Naive thymus-derived CD4-positive, alpha-beta T cell (primary cell): ENCODE measurements around the gene SOWAHB. TPM values are rescaled to one million over a fixed set of nuclear protein-coding genes. Genes with fewer than 3 reads are reported as not detected.
A peak's percentile ranks its signal among the peaks of the same experiment; 100 is the strongest.

ENCODE experiments used
- ATAC-seq: fragments of 150-1000 bp; cut with Tn5 transposase; 2 replicates; pipeline ENCODE4 v1.10.0; 2021; ENCODE audit warnings: mild to moderate bottlenecking, moderate library complexity
- CTCF ChIA-PET: fragments of 350-600 bp; sonication (Branson Sonifier 250); formaldehyde crosslinking; loops from one replicate; lab custom pipeline; 2021; ENCODE audit warnings: antibody characterized with exemption; lab: Charles Lee
- POLR2A ChIA-PET: fragments of 350-600 bp; sonication (Branson Sonifier 250); formaldehyde crosslinking; loops from one replicate; lab custom pipeline; 2021; ENCODE audit warnings: antibody characterized with exemption, inconsistent platforms; lab: Charles Lee
- DNase-seq, 9 donors: peaks; one replicate each; pipeline versions ENCODE4 v3.0.0 to v3.0.0-alpha.2; 2020 to 2022; ENCODE audit warnings: mixed read lengths in 1 of 9
- H3K27ac ChIP-seq: one replicate; pipeline ENCODE4 v1.7.0; 2013; ENCODE audit warnings: mild to moderate bottlenecking, low read depth, low read length, moderate library complexity
- H3K27me3 ChIP-seq, 2 donors: one replicate each; pipeline ENCODE4 v1.7.0; 2013; ENCODE audit warnings: low read length in 2 of 2, mild to moderate bottlenecking in 2 of 2, moderate library complexity in 2 of 2; ENCODE audit not compliant: control insufficient read depth in 2 of 2, insufficient read depth in 2 of 2
- H3K36me3 ChIP-seq, 3 experiments: 1 replicate in 2 of 3; 2 replicates in 1 of 3; pipeline ENCODE4 v1.7.0; 2013; ENCODE audit warnings: low read length in 3 of 3, mild to moderate bottlenecking in 3 of 3, moderate library complexity in 1 of 3; ENCODE audit not compliant: insufficient read depth in 3 of 3, control insufficient read depth in 2 of 3
- H3K4me1 ChIP-seq, 2 donors: one replicate each; pipeline ENCODE4 v1.7.0; 2013; ENCODE audit warnings: low read length in 2 of 2, mild to moderate bottlenecking in 2 of 2, moderate library complexity in 1 of 2; ENCODE audit not compliant: control insufficient read depth in 2 of 2, insufficient read depth in 2 of 2
- H3K4me3 ChIP-seq: 2 replicates; pipeline ENCODE4 v1.7.0; 2013; ENCODE audit warnings: mild to moderate bottlenecking, low read length
- H3K9me3 ChIP-seq, 3 experiments: 1 replicate in 2 of 3; 2 replicates in 1 of 3; pipeline ENCODE4 v1.7.0; 2013; ENCODE audit warnings: low read length in 3 of 3; ENCODE audit not compliant: control insufficient read depth in 2 of 3
- H3K27ac Mint-ChIP-seq, 9 donors: one replicate each; pipeline ENCODE4 v1.8.0; 2020 to 2022; ENCODE audit warnings: mixed read lengths in 9 of 9, mild to moderate bottlenecking in 8 of 9, moderate library complexity in 5 of 9, inconsistent platforms in 2 of 9
- H3K27me3 Mint-ChIP-seq, 5 donors: one replicate each; pipeline ENCODE4 v1.8.0; 2021 to 2022; ENCODE audit warnings: mixed read lengths in 5 of 5, mild to moderate bottlenecking in 1 of 5
- H3K36me3 Mint-ChIP-seq, 5 donors: one replicate each; pipeline ENCODE4 v1.8.0; 2020 to 2022; ENCODE audit warnings: mixed read lengths in 5 of 5, mild to moderate bottlenecking in 3 of 5, inconsistent platforms in 1 of 5
- H3K4me1 Mint-ChIP-seq, 7 donors: one replicate each; pipeline ENCODE4 v1.8.0; 2020 to 2022; ENCODE audit warnings: mixed read lengths in 7 of 7, mild to moderate bottlenecking in 3 of 7, inconsistent platforms in 1 of 7
- H3K4me3 Mint-ChIP-seq, 10 donors: one replicate each; pipeline ENCODE4 v1.8.0; 2020 to 2022; ENCODE audit warnings: mild to moderate bottlenecking in 10 of 10, mixed read lengths in 10 of 10, moderate library complexity in 6 of 10, inconsistent platforms in 2 of 10
- H3K9me3 Mint-ChIP-seq, 11 donors: one replicate each; pipeline ENCODE4 v1.8.0; 2020 to 2022; ENCODE audit warnings: mixed read lengths in 11 of 11, mild to moderate bottlenecking in 4 of 11, inconsistent platforms in 1 of 11, moderate library complexity in 1 of 11
- intact Hi-C, 2 donors: fragments of 100-400 bp; cut with micrococcal nuclease; formaldehyde crosslinking; loops; one replicate each; pipeline ENCODE4 v1.15.1; 2023
- polyA plus RNA-seq, 2 donors: library from polyadenylated mRNA; unstranded; fragments of 300-500 nt; fragmentation: Illumina TruSeq; gene quantifications; one replicate each; pipeline ENCODE4 v1.2.3, GENCODE V29; 2021
- total RNA-seq, 6 experiments: library from RNA in 5 of 6; stranded (reverse) in 5 of 6; gene quantifications; 1 replicate in 5 of 6; 2 replicates in 1 of 6; pipeline ENCODE4 v1.2.3 and lab custom pipeline; 2021 to 2026

The SOWAHB gene
- total and polyA plus RNA-seq, 7 experiments from 2014 or later: 0.05 TPM; not detected in 6

DNA sequence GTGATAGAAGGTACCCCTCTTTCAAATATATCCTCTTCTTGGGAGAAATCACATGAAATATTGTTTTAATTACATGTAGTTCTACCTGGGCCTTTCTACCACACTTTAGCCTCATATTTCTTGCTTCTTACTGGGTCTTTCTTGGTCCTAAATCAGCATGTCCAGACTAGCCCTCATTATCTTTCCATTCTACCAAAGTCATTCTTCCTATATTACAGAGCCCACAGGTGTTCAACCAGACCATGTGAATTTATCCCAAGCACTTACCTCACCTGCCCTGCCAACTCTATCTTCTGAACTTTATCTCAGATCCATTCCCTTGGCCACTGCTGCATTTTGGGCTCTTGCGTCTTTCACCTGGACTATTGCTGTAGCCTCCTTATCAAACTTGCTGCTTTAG lies 11.8 kb upstream of the SOWAHB start:
- no peak overlapping the region for H3K27ac Mint-ChIP-seq
- Histone ChIP-seq H3K27me3 (no peaks in the 10 kb centered on the region), H3K36me3 (no peaks in the 10 kb centered on the region), H3K4me1 (no peaks in the 10 kb centered on the region), H3K27ac (no peak overlapping the region), H3K9me3 (no peaks in the 10 kb centered on the region), H3K4me3 (no peak overlapping the region)
- ChIA-PET CTCF (no interaction called here), POLR2A (no interaction called here)
- DNase-seq (no peak), ATAC-seq (no peak)
- intact Hi-C loops: no loop called here
- no peaks in the 10 kb centered on the region for H3K36me3 Mint-ChIP-seq
- no peaks in the 10 kb centered on the region for H3K4me1 Mint-ChIP-seq
- H3K27me3 Mint-ChIP-seq: peaks cover 0 to 31% (median 3%) of the 10 kb centered on the region in 5 donors
- peaks cover 0 to 16% (median 6%) of the 10 kb centered on the region in 11 donors for H3K9me3 Mint-ChIP-seq
- no peak overlapping the region for H3K4me3 Mint-ChIP-seq

- Histone ChIP-seq H3K27me3 (no peaks in the 10 kb centered on the region), H3K36me3 (no peaks in the 10 kb centered on the region), H3K4me3 (no peak overlapping the region), H3K9me3 (no peaks in the 10 kb centered on the region), H3K27ac (no peak overlapping the region), H3K4me1 (no peaks in the 10 kb centered on the region)
- ChIA-PET CTCF (no interaction called here), POLR2A (no interaction called here)
- Mint-ChIP-seq H3K4me3 (no peak overlapping the region), H3K4me1 (no peaks in the 10 kb centered on the region), H3K27me3 (peaks cover 0 to 23% (median 3%) of the 10 kb centered on the region in 5 donors), H3K27ac (no peak overlapping the region), H3K9me3 (peaks cover 0 to 16% (median 6%) of the 10 kb centered on the region in 11 donors), H3K36me3 (no peaks in the 10 kb centered on the region)
- ATAC-seq (no peak), DNase-seq (no peak)
- intact Hi-C loops: no loop called here
Observed at GRCh38 chr4:76905521-76905920, 7.6 kb upstream of the SOWAHB start.

GRCh38 chr4:76904646-76905190 lies 6.8 kb upstream of the SOWAHB start:
- POLR2A ChIA-PET: interaction anchor here (0.6 kb wide), 1 partner anchor 42 kb away, joined by 3 read pairs; no protein-coding TSS in a partner anchor

DNA sequence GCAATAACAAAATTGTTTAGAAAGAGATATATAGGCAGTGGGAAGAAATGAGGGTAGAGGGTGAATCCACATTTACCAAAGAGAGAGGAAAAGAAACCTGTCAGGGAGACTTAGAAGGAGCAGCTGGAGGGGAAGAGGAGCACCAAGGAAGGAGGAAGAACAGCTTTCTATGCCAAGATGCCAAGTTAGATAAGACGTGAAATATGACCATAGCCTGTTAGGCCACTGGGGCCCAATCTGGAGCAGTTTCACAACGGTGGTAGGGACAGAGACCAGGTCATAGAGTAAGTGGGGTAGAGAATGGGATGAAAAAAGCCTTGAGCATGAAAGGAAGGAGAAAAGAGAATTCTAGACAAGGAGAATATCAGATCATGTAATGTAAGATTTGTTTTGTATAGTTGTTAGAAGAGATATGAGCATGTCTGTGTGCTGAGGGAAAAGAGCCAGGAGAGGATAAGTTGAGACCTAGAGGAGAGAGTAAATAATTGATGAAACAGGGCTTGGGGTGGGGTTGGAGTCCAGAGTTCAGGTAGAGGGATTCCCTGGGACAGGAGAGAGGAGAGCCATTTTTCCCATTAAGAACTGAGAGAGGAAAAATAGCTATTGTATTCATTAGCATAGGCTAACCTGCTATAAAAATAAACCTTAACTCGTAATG lies 4.4 kb upstream of the SOWAHB start:
- Mint-ChIP-seq H3K4me1 (peaks cover 5 to 13% (median 10%) of the 10 kb centered on the region in 7 donors), H3K9me3 (peaks cover 0 to 11% (median 6%) of the 10 kb centered on the region in 11 donors), H3K4me3 (no peak overlapping the region), H3K27ac (no peak overlapping the region), H3K36me3 (no peaks in the 10 kb centered on the region), H3K27me3 (peaks cover 19 to 29% (median 22%) of the 10 kb centered on the region in 5 donors)
- Histone ChIP-seq H3K27ac (no peak overlapping the region), H3K4me3 (no peak overlapping the region), H3K9me3 (no peaks in the 10 kb centered on the region), H3K27me3 (peaks cover 8 to 12% of the 10 kb centered on the region in 2 donors), H3K36me3 (no peaks in the 10 kb centered on the region), H3K4me1 (peaks cover 0 to 4% of the 10 kb centered on the region in 2 donors)
- POLR2A ChIA-PET: interaction anchor here (0.5 to 0.7 kb wide), 2 partner anchors 38 to 53 kb away, joined by 3 read pairs; no protein-coding TSS in a partner anchor
- ATAC-seq (no peak), DNase-seq (no peak)
- intact Hi-C loops: no loop called here
- CTCF ChIA-PET: no interaction called here

More at GRCh38 chr4:76904646-76905190, 6.8 kb upstream of the SOWAHB start:
- H3K4me3 ChIP-seq: no peak overlapping the region
- peaks cover 2 to 4% of the 10 kb centered on the region in 2 donors for H3K27me3 ChIP-seq
- DNase-seq (no peak), ATAC-seq (no peak)
- Mint-ChIP-seq H3K9me3 (peaks cover 0 to 16% (median 6%) of the 10 kb centered on the region in 11 donors), H3K27me3 (peaks cover 7 to 27% (median 10%) of the 10 kb centered on the region in 5 donors), H3K4me3 (no peak overlapping the region), H3K36me3 (no peaks in the 10 kb centered on the region), H3K4me1 (no peaks in the 10 kb centered on the region), H3K27ac (no peak overlapping the region)
- H3K27ac ChIP-seq: no peak overlapping the region
- H3K9me3 ChIP-seq: no peaks in the 10 kb centered on the region
- intact Hi-C loops: no loop called here
- H3K36me3 ChIP-seq: no peaks in the 10 kb centered on the region
- CTCF ChIA-PET: no interaction called here
- no peaks in the 10 kb centered on the region for H3K4me1 ChIP-seq

GRCh38 chr4:76898949-76899645 lies 1.2 kb upstream of the SOWAHB start:
- Mint-ChIP-seq H3K36me3 (no peaks in the 10 kb centered on the region), H3K27ac (no peak overlapping the region), H3K9me3 (no peaks in the 10 kb centered on the region), H3K27me3 (peaks cover 19 to 50% (median 32%) of the 10 kb centered on the region in 5 donors), H3K4me1 (peaks cover 5 to 13% (median 10%) of the 10 kb centered on the region in 7 donors), H3K4me3 (peak overlapping the region; percentile 38 to 84 (median 74))
- ChIA-PET CTCF (no interaction called here), POLR2A (interaction anchor here (0.8 kb wide), 1 partner anchor 142 kb away, joined by 3 read pairs; no protein-coding TSS in a partner anchor)
- Histone ChIP-seq H3K4me1 (peaks cover 0 to 4% of the 10 kb centered on the region in 2 donors), H3K27ac (no peak overlapping the region), H3K27me3 (peaks cover 8 to 12% of the 10 kb centered on the region in 2 donors), H3K36me3 (no peaks in the 10 kb centered on the region), H3K9me3 (no peaks in the 10 kb centered on the region), H3K4me3 (no peak overlapping the region)
- intact Hi-C loops: loop anchor here in 1 of 2 donors (1.0 kb wide), 1 partner anchor 50 kb away; the partner anchor contains the start of gene SEPTIN11
- ATAC-seq: no peak
- no peak for DNase-seq

GRCh38 chr4:76898385-76898692 lies 395 bp upstream of the SOWAHB start:
- peaks cover 5 to 13% (median 10%) of the 10 kb centered on the region in 7 donors for H3K4me1 Mint-ChIP-seq
- H3K4me3 ChIP-seq: peak overlapping the region; percentile 49
- peaks cover 8 to 12% of the 10 kb centered on the region in 2 donors for H3K27me3 ChIP-seq
- peak overlapping the region; percentile 60 to 84 (median 74) for H3K4me3 Mint-ChIP-seq
- ChIA-PET CTCF (no interaction called here), POLR2A (no interaction called here)
- no peak for ATAC-seq
- intact Hi-C loops: loop anchor here in 1 of 2 donors (1.0 kb wide), 1 partner anchor 51 kb away; the partner anchor contains the start of gene SEPTIN11
- H3K36me3 Mint-ChIP-seq: no peaks in the 10 kb centered on the region
- peaks cover 0 to 4% of the 10 kb centered on the region in 2 donors for H3K4me1 ChIP-seq
- peak in 1 of 9 donors; percentile 5 for DNase-seq
- H3K36me3 ChIP-seq: no peaks in the 10 kb centered on the region
- no peak overlapping the region for H3K27ac ChIP-seq
- H3K27me3 Mint-ChIP-seq: peaks cover 19 to 50% (median 32%) of the 10 kb centered on the region in 5 donors
- H3K27ac Mint-ChIP-seq: no peak overlapping the region
- no peaks in the 10 kb centered on the region for H3K9me3 Mint-ChIP-seq
- no peaks in the 10 kb centered on the region for H3K9me3 ChIP-seq
